ENCODE data around the gene DUOX1. TPM values are rescaled to one million over a fixed set of nuclear protein-coding genes. Genes with fewer than 3 reads are reported as not detected.

Gene DUOX1
- total and polyA plus RNA-seq, 9 of the 15 experiments (the other 6 are each of a cell fraction or from before 2014, with no cell fraction given), result 0.01 to 0.22 (median 0.01) TPM; not detected in 6

DNA sequence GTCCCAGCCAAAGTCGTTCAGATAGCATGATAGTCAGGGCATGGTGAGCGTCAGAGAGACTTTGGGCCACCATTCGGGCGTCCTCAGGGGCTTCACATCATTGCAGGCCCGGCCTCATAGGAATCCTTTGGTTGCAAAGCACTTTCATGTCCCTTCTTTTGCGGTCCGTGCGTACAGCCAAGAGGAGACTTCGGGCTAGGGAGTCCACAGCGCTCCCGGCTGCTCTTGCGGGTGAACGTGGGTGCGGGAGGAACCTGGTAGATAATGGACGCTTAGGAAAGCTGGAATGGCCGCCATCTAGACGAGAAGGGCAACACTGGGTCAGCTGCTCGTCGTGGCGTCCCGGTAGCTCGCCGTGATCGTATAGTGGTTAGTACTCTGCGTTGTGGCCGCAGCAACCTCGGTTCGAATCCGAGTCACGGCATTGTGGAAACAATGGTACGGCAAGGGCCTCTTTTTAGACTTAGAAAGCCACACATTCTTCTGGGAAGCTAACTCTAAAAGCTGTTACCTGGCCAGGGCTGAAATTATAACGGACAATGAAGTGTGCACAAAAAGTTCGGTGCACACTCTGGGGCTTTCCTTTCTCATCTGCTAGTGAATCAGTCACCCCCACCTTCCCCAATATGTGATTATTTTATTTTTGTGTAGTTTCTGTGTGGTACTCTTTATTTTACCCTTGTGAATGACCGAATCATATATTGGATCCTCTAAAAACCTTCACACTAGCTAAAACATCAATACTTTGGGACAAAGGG lies 71.2 kb downstream of the DUOX1 start (continued):
- peak; percentile 91 for TF ChIP-seq SOX6 (IDR thresholded peaks at IDR 0.05)
- no peak for TF ChIP-seq JUNB (CRISPR knock-in tag; conservative IDR thresholded peaks at IDR 0.05)
- TF ChIP-seq TCFL5 (CRISPR knock-in tag; conservative IDR thresholded peaks at IDR 0.05), result no peak
- TF ChIP-seq COPS2 (conservative IDR thresholded peaks at IDR 0.05), result no peak
- TF ChIP-seq HSF4 (CRISPR knock-in tag; IDR thresholded peaks at IDR 0.05; ENCODE audit: borderline replicate concordance), result no peak
- TF ChIP-seq TAF7 (tag; IDR thresholded peaks at IDR 0.05), result 0 out of 2 replicates have a peak, but pooled peaks have one; percentile 27
- no peak for TF ChIP-seq BCOR (IDR thresholded peaks at IDR 0.05)
- no peak for TF ChIP-seq NR4A1 (CRISPR knock-in tag; IDR thresholded peaks at IDR 0.05)
- TF ChIP-seq NR4A1 (tag; IDR thresholded peaks at IDR 0.05), result peak; percentile 34; the same call in 1 of the 2 replicates
- TF ChIP-seq ARNT (IDR thresholded peaks at IDR 0.05), result no peak
- no peak for TF ChIP-seq PHB (CRISPR knock-in tag; IDR thresholded peaks at IDR 0.05)
- no peak for TF ChIP-seq PHTF2 (CRISPR knock-in tag; IDR thresholded peaks at IDR 0.05)
- TF ChIP-seq CSDE1 (IDR thresholded peaks at IDR 0.05), result peak in 1 of 2 experiments; percentile 83; a peak in 2 of 4 replicates
- no peak for TF ChIP-seq KDM2B (CRISPR knock-in tag; IDR thresholded peaks at IDR 0.05)
- no peak for TF ChIP-seq CCNT2 (IDR thresholded peaks at IDR 0.05; ENCODE audit: borderline replicate concordance, extremely low read depth, insufficient read length, low read depth, low read length)
- TF ChIP-seq NCOA6 (IDR thresholded peaks at IDR 0.05), result no peak
- no peak for TF ChIP-seq KLF16 (IDR thresholded peaks at IDR 0.05)
- no peak for TF ChIP-seq ZNF507 (tag; conservative IDR thresholded peaks at IDR 0.05)
- TF ChIP-seq, protein P1, sequence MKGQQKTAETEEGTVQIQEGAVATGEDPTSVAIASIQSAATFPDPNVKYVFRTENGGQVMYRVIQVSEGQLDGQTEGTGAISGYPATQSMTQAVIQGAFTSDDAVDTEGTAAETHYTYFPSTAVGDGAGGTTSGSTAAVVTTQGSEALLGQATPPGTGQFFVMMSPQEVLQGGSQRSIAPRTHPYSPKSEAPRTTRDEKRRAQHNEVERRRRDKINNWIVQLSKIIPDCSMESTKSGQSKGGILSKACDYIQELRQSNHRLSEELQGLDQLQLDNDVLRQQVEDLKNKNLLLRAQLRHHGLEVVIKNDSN (CRISPR knock-in tag; IDR thresholded peaks at IDR 0.05), result no peak
- no peak for TF ChIP-seq ZNF583 (CRISPR knock-in tag; IDR thresholded peaks at IDR 0.05)
- no peak for TF ChIP-seq GATAD2A (IDR thresholded peaks at IDR 0.05)
- TF ChIP-seq ZC3H8 (IDR thresholded peaks at IDR 0.05), result no peak
- peak; percentile 75 for TF ChIP-seq CREM (IDR thresholded peaks at IDR 0.05; ENCODE audit: low read depth)
- peak in 1 of 2 experiments; percentile 66; a peak in 2 of 4 replicates for TF ChIP-seq TRIM24 (IDR thresholded peaks at IDR 0.05)
- TF ChIP-seq ZNF445 (CRISPR knock-in tag; IDR thresholded peaks at IDR 0.05; ENCODE audit: low read depth), result no peak
- TF ChIP-seq, protein P2, sequence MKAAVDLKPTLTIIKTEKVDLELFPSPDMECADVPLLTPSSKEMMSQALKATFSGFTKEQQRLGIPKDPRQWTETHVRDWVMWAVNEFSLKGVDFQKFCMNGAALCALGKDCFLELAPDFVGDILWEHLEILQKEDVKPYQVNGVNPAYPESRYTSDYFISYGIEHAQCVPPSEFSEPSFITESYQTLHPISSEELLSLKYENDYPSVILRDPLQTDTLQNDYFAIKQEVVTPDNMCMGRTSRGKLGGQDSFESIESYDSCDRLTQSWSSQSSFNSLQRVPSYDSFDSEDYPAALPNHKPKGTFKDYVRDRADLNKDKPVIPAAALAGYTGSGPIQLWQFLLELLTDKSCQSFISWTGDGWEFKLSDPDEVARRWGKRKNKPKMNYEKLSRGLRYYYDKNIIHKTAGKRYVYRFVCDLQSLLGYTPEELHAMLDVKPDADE (conservative IDR thresholded peaks at IDR 0.05; ENCODE audit: control insufficient read depth, low read depth, low read length), result peak; percentile 94
- TF ChIP-seq ZZZ3 (IDR thresholded peaks at IDR 0.05), result no peak
- TF ChIP-seq NFIC (IDR thresholded peaks at IDR 0.05), result peak; percentile 80
- no peak for TF ChIP-seq MCM3 (IDR thresholded peaks at IDR 0.05)
- TF ChIP-seq MTA2 (IDR thresholded peaks at IDR 0.05; ENCODE audit: low read depth), result no peak
- TF ChIP-seq DNMT1 (IDR thresholded peaks at IDR 0.05), result no peak
- TF ChIP-seq FOXA3 (CRISPR knock-in tag; conservative IDR thresholded peaks at IDR 0.05 in 1 of 2, IDR thresholded peaks at IDR 0.05 in 1 of 2), result no peak
- TF ChIP-seq, protein P3, sequence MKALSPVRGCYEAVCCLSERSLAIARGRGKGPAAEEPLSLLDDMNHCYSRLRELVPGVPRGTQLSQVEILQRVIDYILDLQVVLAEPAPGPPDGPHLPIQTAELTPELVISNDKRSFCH (CRISPR knock-in tag; IDR thresholded peaks at IDR 0.05), result no peak
- TF ChIP-seq, protein P3 (tag; IDR thresholded peaks at IDR 0.05), result no peak
